PC-3 (cell line): Measurements from ENCODE around the gene OR2AP1. TPM values are rescaled to one million over a fixed set of nuclear protein-coding genes. Genes with fewer than 3 reads are reported as not detected.

Experiments used
- ATAC-seq: fragments of 200-7000 bp; cut with Tn5 transposase; 2 replicates; pipeline ENCODE4 v1.9.1; 2020; ENCODE audit warnings: mild to moderate bottlenecking, moderate library complexity
- BruUV-seq: library from RNA; stranded (reverse); fragments of 400-500 nt; replicated peaks from 2 replicates; lab custom pipeline; 2021; lab: Mats Ljungman, UMichigan
- CTCF ChIA-PET: fragments of 300-600 bp; sonication (Branson Sonifier 250); formaldehyde crosslinking; loops from one replicate; lab custom pipeline; 2022; ENCODE audit warnings: antibody characterized with exemption; lab: Charles Lee
- POLR2A ChIA-PET: fragments of 300-600 bp; sonication (Branson Sonifier 250); formaldehyde crosslinking; loops from one replicate; lab custom pipeline; 2022; ENCODE audit warnings: antibody characterized with exemption; ENCODE audit not compliant: unreplicated experiment; lab: Charles Lee
- DNase-seq: peaks from one replicate; pipeline ENCODE4 v3.0.0-alpha.2; 2015
- H2AFZ ChIP-seq: fragments of 300-600 bp; sonication (generic); 2 replicates; pipeline ENCODE4 v1.6.0; 2016; ENCODE audit warnings: antibody characterized with exemption, low read length
- H3F3A ChIP-seq: fragments of 300-600 bp; sonication (generic); one replicate; pipeline ENCODE4 v1.6.0; 2017; ENCODE audit warnings: antibody characterized with exemption, low read length, control low read depth, mild to moderate bottlenecking; ENCODE audit not compliant: unreplicated experiment
- H3K27ac ChIP-seq: fragments of 300-600 bp; sonication (generic); 2 replicates; pipeline ENCODE4 v1.5.1; 2016; ENCODE audit warnings: mild to moderate bottlenecking, low read length
- H3K27me3 ChIP-seq: fragments of 300-600 bp; sonication (generic); 2 replicates; pipeline ENCODE4 v1.6.1; 2016; ENCODE audit warnings: low read length, mixed read lengths
- H3K36me3 ChIP-seq: fragments of 300-600 bp; sonication (generic); 2 replicates; pipeline ENCODE4 v1.6.1; 2016; ENCODE audit warnings: low read depth, mixed run types, low read length, mixed read lengths
- H3K4me1 ChIP-seq: fragments of 300-600 bp; sonication (generic); 2 replicates; pipeline ENCODE4 v1.5.1; 2016; ENCODE audit warnings: low read length; ENCODE audit not compliant: insufficient read depth
- H3K4me2 ChIP-seq: fragments of 300-600 bp; sonication (generic); 2 replicates; pipeline ENCODE4 v1.6.0; 2016; ENCODE audit warnings: low read length
- H3K4me3 ChIP-seq: fragments of 300-600 bp; sonication (generic); 2 replicates; pipeline ENCODE4 v1.5.1; 2016; ENCODE audit warnings: mild to moderate bottlenecking, low read length, mixed read lengths
- H3K79me2 ChIP-seq: fragments of 300-600 bp; sonication (generic); 2 replicates; pipeline ENCODE4 v1.6.1; 2017; ENCODE audit warnings: low read length, mixed read lengths
- H3K9ac ChIP-seq: fragments of 300-600 bp; sonication (generic); 2 replicates; pipeline ENCODE4 v1.6.0; 2016; ENCODE audit warnings: mild to moderate bottlenecking, low read length
- H3K9me2 ChIP-seq: fragments of 300-600 bp; sonication (generic); replicated peaks from 2 replicates; pipeline ENCODE4 v1.6.1; 2016; ENCODE audit warnings: mixed run types, low read length, mixed read lengths
- H3K9me3 ChIP-seq: fragments of 300-600 bp; sonication (generic); 2 replicates; pipeline ENCODE4 v1.6.1; 2016; ENCODE audit warnings: low read length, mixed read lengths
- H4K20me1 ChIP-seq: fragments of 300-600 bp; sonication (generic); 2 replicates; pipeline ENCODE4 v1.6.1; 2016; ENCODE audit warnings: low read length, mixed read lengths
- CTCF ChIP-seq: fragments of 300-600 bp; sonication (generic); conservative IDR thresholded peaks from 2 replicates; pipeline ENCODE4 v1.5.1; 2017; ENCODE audit warnings: antibody characterized with exemption, low read depth, mild to moderate bottlenecking, low read length
- EZH2 ChIP-seq: fragments of 300-600 bp; sonication (generic); IDR thresholded peaks from one replicate; pipeline ENCODE4 v1.6.1; 2017; ENCODE audit warnings: antibody characterized with exemption, mild to moderate bottlenecking, low read length; ENCODE audit not compliant: unreplicated experiment
- EZH2phosphoT487 ChIP-seq: fragments of 300-600 bp; sonication (generic); IDR thresholded peaks from 2 replicates; pipeline ENCODE4 v1.6.1; 2018; ENCODE audit warnings: mild to moderate bottlenecking, antibody characterized with exemption, low read length, borderline replicate concordance
- intact Hi-C: fragments of 100-400 bp; cut with micrococcal nuclease; formaldehyde crosslinking; loops from 2 replicates; pipeline ENCODE4 v1.9.0; 2023
- total RNA-seq: library from RNA; depleted of rRNA; stranded (reverse); fragments of >200 nt; gene quantifications from 2 replicates; pipeline ENCODE4 v1.2.3, GENCODE V29; 2014; rRNA removed

The OR2AP1 gene
- total RNA-seq, 1 experiment from 2014 or later: not detected

GRCh38 chr12:55624056-55624455 lies 51.8 kb downstream of the OR2AP1 start:
- Histone ChIP-seq H3K9me3 (no peaks in the 10 kb centered on the region), H2AFZ (no peak overlapping the region), H3K27me3 (peaks cover 55% of the 10 kb centered on the region), H4K20me1 (no peaks in the 10 kb centered on the region), H3K4me3 (no peak overlapping the region), H3K4me2 (no peak overlapping the region), H3K36me3 (no peaks in the 10 kb centered on the region), H3K79me2 (no peaks in the 10 kb centered on the region), H3F3A (no peaks in the 10 kb centered on the region), H3K9me2 (no peaks in the 10 kb centered on the region), H3K9ac (no peak overlapping the region), H3K4me1 (no peaks in the 10 kb centered on the region), H3K27ac (no peak overlapping the region)
- CTCF ChIA-PET: no interaction called here
- POLR2A ChIA-PET: no interaction called here
- no TSS peak for BruUV-seq
- intact Hi-C loops: no loop called here
- TF ChIP-seq EZH2phosphoT487 (no peak), CTCF (no peak), EZH2 (no peak)
- DNase-seq: peak; percentile 16
- no peak for ATAC-seq

Other genes starting within 250 kb of the OR2AP1 start
- not detected in 2 replicates for gene OR6C3, start 241.7 kb upstream of the OR2AP1 start, total RNA-seq
- gene OR6C75, start 209.5 kb upstream of the OR2AP1 start, total RNA-seq: not detected in 2 replicates
- not detected in 2 replicates for gene OR6C65, start 171.9 kb upstream of the OR2AP1 start, total RNA-seq
- gene OR6C76, start 146.2 kb upstream of the OR2AP1 start, total RNA-seq: not detected in 2 replicates
- gene OR6C2, start 128.4 kb upstream of the OR2AP1 start, total RNA-seq: not detected in 2 replicates
- gene OR6C70, start 102.3 kb upstream of the OR2AP1 start, total RNA-seq: not detected in 2 replicates
- not detected in 2 replicates for gene OR6C68, start 80.1 kb upstream of the OR2AP1 start, total RNA-seq
- not detected in 2 replicates for gene OR6C4, start 22.9 kb upstream of the OR2AP1 start, total RNA-seq
- not detected in 2 replicates for gene OR10P1, start 64.4 kb downstream of the OR2AP1 start, total RNA-seq
- 4.4 and 9.7 TPM in 2 replicates for gene ITGA7, start 135.4 kb downstream of the OR2AP1 start, total RNA-seq
- gene BLOC1S1, start 143.6 kb downstream of the OR2AP1 start, total RNA-seq: 63.5 and 90.8 TPM in 2 replicates
- 4.6 and 5.1 TPM in 2 replicates for gene RDH5, start 147.9 kb downstream of the OR2AP1 start, total RNA-seq
- gene CD63, start 156.5 kb downstream of the OR2AP1 start, total RNA-seq: 784 and 869 TPM in 2 replicates
- 7.1 and 17.4 TPM in 2 replicates for gene GDF11, start 170.7 kb downstream of the OR2AP1 start, total RNA-seq
- 103 and 108 TPM in 2 replicates for gene SARNP, start 245.3 kb downstream of the OR2AP1 start, total RNA-seq
- 19.2 and 30.6 TPM in 2 replicates for gene ORMDL2, start 245.6 kb downstream of the OR2AP1 start, total RNA-seq